Peyer's patch (tissue), 4 donors: ENCODE results near the gene SRRM2.

ENCODE experiments used
- CTCF ChIP-seq, 6 experiments: fragments of 450-650 bp in 4 of 6; fragments of 200-600 bp in 2 of 6; sonication (generic) in 1 of 6; IDR thresholded peaks; one replicate each; pipeline ENCODE4 v1.5.1; 2017 to 2019; ENCODE audit warnings: antibody characterized with exemption in 6 of 6, mild to moderate bottlenecking in 3 of 6, moderate library complexity in 1 of 6
- POLR2A ChIP-seq, 2 donors: fragments of 450-650 bp; IDR thresholded peaks; one replicate each; pipeline ENCODE4 v1.5.1; 2017; ENCODE audit warnings: antibody characterized with exemption in 2 of 2, mild to moderate bottlenecking in 2 of 2, moderate library complexity in 2 of 2

- no peak for TF ChIP-seq CTCF (IDR thresholded peaks at IDR 0.05)
- no peak for TF ChIP-seq POLR2A (IDR thresholded peaks at IDR 0.05)
Observed at GRCh38 chr16:2790631-2791030, 38.2 kb downstream of the SRRM2 start.
